EH (cell line): Measurements from ENCODE around the gene PKMYT1.
A peak's percentile ranks its signal among the peaks of the same experiment; 100 is the strongest.

Experiments
- DNase-seq: peaks from one replicate; pipeline ENCODE4 v3.0.0-alpha.2; 2015; ENCODE audit warnings: low read depth

PKMYT1 gene

DNA sequence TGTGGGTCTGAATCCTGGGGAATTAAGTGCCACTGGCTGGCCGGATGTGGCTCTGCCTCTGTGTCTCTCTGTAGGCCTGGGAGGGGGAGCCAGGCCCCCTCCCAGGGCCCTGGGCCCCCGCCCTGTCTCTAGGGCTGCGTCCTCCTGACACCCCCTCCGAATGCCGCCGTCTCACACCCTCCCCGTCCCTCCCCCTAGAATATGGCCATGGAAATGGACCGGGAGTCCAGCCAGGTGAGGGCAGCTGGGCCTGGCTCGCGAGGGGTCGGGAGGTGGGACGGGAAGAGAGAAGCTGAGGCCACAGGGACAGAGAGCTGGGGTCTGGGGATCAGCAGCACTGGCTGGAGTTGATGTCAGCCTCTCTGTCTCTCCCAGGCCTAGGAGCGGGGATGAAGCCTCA, 16.1 kb upstream of the PKMYT1 start:
- no peak for DNase-seq

GRCh38 chr16:2992383-2993081, 12.3 kb upstream of the PKMYT1 start:
- no peak for DNase-seq

- DNase-seq, result no peak
Observed at GRCh38 chr16:2991566-2992261, 11.5 kb upstream of the PKMYT1 start.

DNA sequence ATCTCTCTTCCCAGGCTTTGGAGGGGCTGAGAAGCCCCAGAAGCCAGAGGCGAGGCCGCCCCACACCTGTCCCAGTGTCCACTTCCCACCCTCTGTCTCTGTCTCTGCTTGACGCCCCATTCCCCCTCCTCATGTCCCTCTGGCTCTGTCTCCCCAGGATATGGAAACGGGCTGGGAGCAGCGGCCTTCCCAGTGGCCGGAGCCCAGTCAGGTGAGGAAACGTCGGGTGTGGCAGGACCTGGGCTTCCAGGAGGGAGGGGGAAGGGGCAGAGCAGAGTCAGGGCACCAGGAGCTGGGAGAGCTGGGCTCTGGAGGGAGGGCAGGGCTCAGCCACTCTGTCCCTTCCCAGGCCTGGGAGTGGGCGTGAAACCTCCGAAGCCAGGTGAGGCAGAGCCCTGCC, 10.6 kb upstream of the PKMYT1 start:
- DNase-seq, result no peak

DNA sequence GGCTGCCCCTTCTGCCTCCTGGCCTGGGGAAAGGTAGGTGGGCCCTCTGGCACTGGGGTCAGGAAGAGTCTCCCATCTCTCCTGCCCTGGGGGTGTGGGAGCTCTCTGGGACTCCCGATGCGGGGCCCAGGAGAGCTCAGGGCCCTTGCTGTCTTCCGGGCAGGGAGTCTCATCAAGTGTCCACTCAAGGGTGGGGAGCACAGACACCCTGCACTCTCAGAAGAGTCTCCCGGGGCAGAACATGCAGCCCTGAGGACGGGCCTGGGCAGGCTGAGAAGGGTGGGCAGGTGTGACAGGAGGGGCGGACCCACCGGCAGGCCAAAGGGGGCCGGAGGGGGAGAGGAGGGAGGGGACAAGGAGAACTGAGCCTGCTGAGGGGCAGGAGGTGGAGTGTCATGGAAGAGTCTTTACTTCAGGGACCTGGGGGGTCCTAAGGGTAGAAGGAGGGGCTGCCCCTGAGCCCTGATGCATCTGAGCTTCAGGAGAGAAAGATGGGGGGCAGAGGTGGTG, 8.4 kb upstream of the PKMYT1 start:
- DNase-seq, result no peak

DNA sequence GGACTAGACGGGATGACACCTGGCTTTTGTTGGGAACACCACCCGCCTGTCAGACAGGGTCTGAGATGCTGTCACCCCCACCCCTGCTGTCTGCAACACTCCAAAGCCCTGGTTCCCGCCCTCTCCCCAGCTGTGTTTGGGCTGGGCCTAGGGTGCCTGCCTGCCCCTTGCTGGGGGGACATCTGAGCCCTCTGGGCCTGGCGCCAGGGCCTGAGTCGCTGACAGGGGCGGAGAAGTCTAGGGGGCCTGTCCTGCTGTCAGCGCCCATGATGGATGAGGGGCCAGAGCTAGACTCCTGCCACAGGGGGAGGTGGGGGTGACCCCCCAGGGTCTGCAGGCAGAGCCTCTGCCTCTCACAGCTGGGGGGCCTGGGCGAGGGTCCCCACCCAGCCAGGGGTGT, 7.6 kb upstream of the PKMYT1 start:
- DNase-seq, result no peak

DNA sequence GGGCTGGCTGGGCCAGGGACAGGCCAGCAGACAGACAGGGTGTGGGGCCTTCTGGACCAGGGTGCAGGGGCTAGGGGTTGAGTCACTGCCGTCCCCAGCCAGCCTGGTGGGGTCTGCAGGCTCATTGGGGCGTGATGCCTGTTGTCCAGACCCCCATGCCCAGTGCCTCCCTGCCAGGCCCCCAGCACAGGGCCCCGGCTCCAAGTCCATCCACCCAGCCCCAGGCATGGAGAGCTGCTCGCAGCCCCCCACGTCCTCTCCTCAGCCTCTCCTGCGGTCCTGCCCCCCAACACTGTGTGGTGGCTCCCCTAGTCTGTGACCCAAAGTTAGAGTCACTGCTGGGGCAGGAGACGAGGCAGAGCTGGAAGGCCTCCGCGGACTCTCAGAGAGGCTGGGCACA, 7.0 kb upstream of the PKMYT1 start:
- DNase-seq, result no peak

DNA sequence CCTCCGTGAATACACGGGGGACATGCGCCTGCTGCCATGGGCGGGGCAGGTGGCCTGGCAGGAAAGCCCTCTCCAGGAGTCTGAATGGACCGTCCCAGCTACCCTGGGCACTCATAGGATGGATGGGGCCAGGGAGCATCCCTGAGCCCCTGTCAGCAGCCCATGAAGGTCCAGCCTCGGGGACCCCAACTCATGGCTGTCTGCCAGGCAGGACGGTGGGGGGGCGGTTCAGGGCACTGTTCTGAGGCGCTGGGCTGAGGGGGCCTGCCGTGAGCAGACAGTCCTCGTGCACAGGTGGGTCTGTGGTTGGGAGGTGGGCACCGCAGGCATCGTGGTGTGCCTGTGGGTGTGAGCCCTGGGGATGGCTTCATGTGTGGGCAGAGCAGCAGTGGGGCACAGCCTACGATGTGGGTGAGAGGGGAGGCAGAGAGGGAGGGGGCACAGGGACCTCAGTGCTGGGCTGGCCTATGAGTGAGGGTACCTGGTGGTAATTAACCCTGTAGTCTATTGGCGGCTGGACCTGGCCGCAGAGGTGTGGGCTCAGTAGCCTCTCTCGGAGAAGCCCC, 6.5 kb upstream of the PKMYT1 start:
- DNase-seq, result no peak

DNA sequence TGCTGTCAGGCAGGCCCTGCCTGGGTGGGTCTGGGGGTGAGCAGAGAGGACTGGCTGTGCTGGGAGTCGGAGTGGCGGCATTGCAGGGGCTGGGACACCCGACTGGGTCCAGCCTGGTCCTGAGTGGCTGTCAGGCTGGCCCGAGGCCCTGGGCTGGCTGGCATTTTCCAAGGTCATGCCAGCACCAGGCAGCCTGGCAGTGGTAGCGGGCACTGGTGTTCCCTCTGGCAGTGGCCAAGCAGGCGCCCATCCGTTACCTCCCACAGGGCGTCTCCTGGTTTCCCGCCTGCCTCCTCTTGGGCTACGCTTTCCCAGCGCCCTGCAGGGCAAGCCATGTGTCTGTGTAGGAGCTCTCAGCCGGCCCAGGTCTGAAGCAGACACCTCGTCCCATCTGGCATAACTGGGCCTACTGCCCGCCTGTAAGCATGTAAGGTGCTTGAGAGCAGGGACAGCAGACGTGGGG, 5.7 kb upstream of the PKMYT1 start:
- DNase-seq, result no peak

DNA sequence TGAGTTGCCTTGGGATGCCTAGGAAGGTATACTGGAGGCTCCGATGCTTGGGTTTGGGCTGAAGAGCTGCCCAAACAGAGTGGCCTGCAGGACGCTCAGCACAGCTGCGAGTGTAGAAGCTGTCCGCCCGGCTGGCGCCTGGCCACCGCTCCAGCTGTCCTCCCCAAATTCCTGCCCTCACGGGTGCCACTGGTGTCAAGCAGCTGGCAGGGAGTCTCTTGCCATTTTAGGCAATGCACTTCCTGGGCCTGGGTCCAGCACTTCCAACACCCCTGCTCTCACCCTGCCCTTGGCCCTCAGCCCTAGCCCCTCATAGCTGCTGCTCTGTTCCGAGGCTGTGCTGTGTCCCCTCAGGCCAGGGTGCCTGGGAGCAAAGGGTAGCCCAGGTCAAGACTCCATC, 5.2 kb upstream of the PKMYT1 start:
- no peak for DNase-seq

DNA sequence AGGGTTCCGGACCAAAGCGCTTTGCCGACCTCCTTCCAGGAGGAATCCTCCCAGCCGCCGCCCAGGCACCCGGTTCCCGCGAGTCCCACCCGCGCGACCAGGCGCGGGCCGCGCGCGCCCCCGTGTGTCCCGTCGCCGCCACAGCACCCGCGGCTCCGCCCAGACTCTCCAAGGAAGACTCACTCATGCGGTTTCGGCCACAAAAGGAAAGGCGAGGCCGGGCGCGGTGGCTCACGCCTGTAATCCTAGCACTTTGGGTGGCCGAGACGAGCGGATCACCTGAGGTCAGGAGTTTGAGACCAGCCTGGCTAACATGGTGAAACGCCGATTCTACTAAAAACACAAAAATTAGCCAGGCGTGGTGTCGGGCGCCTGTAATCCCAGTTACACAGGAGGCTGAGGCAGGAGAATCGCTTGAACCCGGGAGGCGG, 3.5 kb upstream of the PKMYT1 start:
- DNase-seq, result peak; percentile 81

DNA sequence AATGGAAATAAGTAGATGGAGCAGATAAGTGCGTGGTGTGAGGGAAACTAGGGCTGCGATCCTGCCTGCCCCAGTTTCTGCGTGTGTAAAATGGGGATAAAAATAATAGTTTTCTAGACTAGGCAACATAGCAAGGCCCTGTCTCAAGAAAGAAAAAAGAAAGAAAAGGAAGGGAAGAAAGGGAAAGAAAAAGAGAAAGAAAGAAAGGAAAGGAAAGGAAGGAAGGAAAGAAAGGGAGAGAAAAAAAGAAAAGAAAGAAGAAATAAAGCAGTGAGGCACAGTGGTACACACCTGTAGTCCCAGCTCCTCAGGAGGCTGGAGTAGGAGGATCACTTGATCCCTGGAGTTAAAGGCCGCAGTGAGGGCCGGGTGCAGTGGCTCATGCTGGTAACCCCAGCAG, 2.2 kb upstream of the PKMYT1 start:
- DNase-seq, result no peak

DNA sequence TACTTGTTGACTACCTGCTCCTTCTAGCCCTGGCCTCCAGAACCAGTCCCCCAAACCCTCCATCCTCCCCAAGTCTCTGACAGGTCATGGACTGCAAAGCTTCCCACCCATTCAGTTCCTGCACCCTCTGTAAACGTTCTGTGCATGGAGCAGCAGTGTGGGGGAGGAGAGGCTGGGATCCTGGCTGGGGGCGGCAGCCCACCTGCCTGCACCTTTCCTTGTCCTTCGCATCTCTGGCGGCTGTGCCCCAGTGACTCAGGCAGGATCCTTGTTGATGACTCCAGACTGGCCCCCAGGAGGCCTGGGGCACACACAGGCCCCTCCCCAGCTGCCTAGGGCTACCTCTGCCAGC, 1.6 kb upstream of the PKMYT1 start:
- no peak for DNase-seq

GRCh38 chr16:2981177-2981898, 1.1 kb upstream of the PKMYT1 start:
- DNase-seq, result no peak

DNA sequence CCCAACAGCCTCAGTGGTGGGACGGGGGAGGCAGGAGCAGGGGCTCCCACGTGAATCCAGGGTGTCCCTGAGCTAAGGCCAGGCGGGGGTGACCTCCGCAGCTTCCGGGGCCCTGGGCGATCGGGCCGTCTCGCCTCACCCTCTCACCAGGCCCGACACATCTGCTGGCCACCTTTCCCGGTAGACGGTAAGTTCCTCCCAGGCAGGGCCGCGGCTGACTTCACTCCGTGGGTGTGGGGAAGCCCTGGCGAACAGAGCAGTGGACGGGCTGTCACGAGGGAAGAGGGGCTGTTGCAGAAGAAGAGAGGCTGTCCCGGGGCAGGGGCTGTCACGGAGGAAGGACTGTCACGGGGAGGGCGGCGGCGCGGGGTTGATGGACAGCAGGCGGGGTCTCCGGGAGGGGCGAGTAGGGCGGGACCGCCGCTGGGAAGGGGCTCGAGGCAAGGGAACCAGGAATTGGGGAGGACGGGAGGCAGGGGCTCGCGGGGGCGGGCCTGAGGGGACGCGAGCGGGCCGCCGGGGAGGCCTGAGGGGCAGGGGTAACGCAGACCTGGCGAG, 498 bp downstream of the PKMYT1 start:
- no peak for DNase-seq

DNA sequence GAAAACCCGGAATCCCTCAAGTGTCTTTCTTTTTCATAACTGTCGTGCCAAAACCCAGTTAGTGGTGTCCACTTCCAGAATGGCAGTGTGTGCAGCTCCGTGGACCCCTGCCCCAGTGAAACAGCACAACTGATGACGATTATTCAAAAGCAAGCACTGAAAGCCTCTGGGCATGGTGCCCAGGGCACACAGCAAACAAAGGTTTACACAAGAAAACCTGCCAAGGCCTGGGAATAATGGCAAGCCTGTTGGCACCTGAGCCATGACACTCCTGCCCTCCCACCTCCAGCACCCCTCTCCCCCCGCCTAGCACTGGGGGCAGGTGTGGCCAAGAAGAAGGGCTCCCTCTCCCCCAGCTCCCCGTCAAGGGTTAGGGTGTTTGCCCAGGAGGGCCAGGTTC, 2.8 kb downstream of the PKMYT1 start:
- DNase-seq, result no peak

- DNase-seq, result no peak
Observed at GRCh38 chr16:2976673-2977072, 3.6 kb downstream of the PKMYT1 start.

- DNase-seq, result no peak
Observed at GRCh38 chr16:2976201-2976600, 4.0 kb downstream of the PKMYT1 start.

GRCh38 chr16:2975161-2975795, 5.0 kb downstream of the PKMYT1 start:
- no peak for DNase-seq

GRCh38 chr16:2974319-2975056, 5.8 kb downstream of the PKMYT1 start:
- DNase-seq, result no peak
